ENCODE data around the gene CDKL5.

- TF ChIP-seq CTCF (IDR thresholded peaks at IDR 0.05; ENCODE audit: low read depth, low read length) (no peak), EZH2phosphoT487 (IDR thresholded peaks at IDR 0.05; ENCODE audit: low read depth) (no peak)
Observed at GRCh38 chrX:18596096-18596495, 170.7 kb downstream of the CDKL5 start.

Measured in OCI-LY3 (cell line).